Amniotic epithelial cell (primary cell): ENCODE results near the gene C1QTNF12.

Source experiments
- DNase-seq: peaks from one replicate; pipeline ENCODE4 v3.0.0-alpha.2; 2010; ENCODE audit warnings: low read depth

Gene C1QTNF12

GRCh38 chr1:1240822-1241587 is 5.5 kb downstream of the C1QTNF12 start:
- DNase-seq, result peak; percentile 21

DNA sequence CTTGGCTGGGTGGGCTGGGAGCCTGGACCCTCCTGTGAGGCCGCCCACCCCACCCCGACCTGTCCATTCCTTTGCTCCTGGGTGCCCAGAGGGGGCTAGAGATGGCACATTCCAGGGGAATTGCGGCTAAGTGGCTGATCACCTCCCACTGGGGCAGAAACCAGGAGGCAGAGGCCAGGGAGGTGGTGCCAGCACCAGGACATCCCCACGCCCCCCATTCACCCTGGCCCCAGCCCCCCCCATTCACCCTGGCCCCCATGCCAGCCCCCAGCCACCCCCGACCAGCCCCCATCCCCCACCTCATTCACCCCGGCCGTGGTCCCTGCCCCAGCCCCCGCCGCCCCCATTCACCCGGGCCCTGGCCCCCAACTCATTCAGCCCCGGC is 6.2 kb downstream of the C1QTNF12 start:
- no peak for DNase-seq

DNA sequence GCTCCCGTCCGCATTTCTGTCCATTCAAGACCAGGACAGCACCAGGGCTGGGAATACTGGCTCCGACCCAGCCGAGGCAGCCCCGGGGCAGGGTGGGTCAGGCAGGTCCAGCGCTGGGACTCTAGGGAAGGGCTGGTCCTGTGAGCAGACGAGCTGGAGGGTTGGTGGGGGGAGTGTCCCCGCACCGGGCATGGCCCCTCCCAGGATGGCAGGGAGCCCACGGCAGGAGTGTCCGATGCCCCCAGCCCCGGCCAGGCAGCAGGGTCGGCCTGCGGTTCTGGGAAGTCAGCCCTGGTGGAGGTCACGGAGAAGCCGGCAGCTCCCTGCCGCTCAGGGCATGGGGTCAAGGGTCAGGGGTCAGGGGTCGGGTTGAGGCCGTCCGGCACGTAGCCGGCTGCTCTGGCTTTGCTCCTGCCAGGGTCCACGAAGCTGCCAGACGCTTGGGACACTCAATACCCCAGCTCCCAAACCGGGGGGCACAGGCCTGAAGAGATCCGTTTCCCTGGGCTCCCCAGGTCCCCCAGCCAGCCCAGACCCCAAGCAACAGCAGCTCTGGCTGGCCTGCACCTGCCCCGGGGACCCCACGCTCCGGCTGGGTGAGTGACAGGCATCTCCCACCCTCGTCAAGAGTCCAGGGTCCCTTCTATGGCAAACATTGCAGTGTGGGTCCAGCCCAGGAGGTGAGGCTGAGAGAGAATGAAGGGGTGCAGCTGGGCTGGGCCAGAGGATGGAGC is 6.7 kb downstream of the C1QTNF12 start:
- no peak for DNase-seq

- DNase-seq, result no peak
These were observed 7.3 kb downstream of the C1QTNF12 start for GRCh38 chr1:1239227-1239613.

GRCh38 chr1:1238702-1239178 is 7.8 kb downstream of the C1QTNF12 start:
- no peak for DNase-seq

GRCh38 chr1:1237874-1238701 is 8.4 kb downstream of the C1QTNF12 start:
- no peak for DNase-seq

- no peak for DNase-seq
These were observed 9.3 kb downstream of the C1QTNF12 start for GRCh38 chr1:1236945-1237873.

DNA sequence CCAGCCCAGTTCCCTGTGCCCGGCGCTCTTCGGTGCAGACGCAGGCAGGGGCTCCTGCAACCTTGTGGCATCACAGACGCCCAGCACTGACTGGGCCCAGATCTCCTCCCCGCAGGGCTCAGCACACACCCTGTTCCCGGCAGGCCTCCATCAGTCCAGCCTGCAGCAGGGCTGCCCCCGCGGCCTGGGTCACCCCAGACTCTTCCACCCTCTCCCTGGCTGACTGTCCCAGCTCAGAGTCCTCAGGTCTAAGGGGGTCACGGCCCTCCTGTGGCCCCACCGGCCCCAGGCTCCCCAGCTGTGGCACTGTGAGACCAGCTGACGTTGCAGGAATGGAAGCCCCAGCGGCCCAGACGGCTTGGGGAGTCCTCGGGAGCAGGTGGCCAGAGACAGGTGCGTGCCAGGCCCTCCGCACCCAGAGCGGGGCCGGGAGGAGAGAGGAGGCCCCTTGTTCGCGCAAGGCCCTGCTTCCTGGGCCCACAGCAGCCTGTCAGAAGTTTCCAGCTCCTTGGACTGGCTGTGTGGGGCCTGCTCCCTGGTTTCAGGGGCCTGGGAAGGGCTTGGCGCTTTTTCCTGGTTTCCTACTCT is 10.3 kb downstream of the C1QTNF12 start:
- no peak for DNase-seq

DNA sequence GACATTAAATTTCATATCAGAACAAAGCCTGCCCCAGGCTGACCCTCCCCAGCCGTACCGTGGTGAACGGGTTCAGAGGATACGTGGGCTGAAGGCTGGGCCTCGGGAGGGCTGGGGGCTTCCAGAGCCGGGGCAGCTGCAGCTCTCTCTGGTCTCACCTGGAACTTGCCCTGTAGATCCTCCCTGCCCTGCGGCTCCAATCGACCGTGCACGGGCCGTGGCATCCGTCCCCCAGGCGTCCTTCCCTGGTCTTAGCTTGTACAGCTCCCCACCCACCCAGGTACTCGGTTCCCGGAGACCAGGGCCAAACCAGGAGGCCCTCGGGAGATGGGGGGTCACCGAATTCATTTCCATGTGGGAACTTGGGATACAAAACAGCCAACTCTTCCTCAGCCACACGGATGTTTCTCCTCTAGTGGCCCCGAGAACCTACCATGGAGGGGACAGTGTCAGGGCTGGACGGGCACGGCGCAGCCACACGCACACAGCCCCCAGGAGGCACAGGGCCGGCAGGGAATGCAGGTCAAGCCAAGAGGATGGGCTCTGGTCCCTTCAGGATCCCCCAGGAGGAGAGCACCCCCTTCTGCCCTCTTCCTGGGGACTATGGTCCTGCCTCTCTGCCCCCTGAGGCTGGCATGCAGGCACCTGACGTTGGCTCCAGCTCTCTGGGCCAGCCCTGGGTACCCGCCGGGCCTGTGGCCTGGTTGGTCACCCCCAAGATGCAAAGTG is 11.3 kb downstream of the C1QTNF12 start:
- no peak for DNase-seq

DNA sequence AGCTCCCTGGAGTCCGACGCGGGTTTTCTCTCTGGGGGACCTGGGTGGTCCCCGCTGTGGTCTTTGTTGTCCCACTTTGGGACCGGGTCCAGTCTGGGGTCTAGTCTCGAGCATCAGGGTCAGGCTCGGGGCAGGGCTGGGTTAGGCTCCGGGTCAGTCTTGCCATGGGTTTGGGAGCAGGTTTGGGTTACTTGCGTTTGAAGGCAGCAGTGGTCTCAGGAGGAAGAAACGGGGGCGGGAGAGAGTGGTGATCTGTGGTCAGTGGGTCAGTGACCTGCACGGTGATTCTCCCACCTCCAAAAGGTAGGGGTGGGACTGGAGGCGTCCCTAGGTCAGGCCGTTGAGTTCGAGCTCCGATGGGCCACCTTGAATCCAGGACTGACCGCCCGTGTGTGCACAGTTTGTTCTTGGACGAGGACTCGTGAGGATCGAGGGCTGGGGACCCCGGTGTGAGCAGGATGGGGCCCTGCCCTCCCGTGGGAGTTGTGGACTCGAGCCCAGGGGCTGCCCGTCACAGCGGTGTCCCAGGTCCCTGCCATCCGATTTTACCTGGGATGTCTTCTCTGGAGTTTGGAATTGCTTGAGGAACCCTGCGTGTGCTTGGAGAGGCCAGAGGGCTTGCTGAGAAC is 12.2 kb downstream of the C1QTNF12 start:
- no peak for DNase-seq

GRCh38 chr1:1233567-1233892 is 13.0 kb downstream of the C1QTNF12 start:
- DNase-seq, result no peak

GRCh38 chr1:1232796-1233566 is 13.5 kb downstream of the C1QTNF12 start:
- DNase-seq, result no peak

DNA sequence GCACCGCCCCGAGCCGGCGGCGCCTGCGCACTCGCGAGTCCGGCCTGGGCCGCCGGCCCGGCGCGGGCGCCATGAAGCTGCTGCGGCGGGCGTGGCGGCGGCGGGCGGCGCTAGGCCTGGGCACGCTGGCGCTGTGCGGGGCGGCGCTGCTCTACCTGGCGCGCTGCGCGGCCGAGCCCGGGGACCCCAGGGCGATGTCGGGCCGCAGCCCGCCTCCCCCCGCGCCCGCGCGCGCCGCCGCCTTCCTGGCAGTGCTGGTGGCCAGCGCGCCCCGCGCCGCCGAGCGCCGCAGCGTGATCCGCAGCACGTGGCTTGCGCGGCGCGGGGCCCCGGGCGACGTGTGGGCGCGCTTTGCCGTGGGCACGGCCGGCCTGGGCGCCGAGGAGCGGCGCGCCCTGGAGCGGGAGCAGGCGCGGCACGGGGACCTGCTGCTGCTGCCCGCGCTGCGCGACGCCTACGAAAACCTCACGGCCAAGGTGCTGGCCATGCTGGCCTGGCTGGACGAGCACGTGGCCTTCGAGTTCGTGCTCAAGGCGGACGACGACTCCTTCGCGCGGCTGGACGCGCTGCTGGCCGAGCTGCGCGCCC is 14.2 kb downstream of the C1QTNF12 start, which contains the start of gene B3GALT6:
Gene B3GALT6 (plus strand): TSS at position 30 of the 588 bp plus-strand sequence. CDS start 42 bp downstream, at position 72.
- no peak for DNase-seq

DNA sequence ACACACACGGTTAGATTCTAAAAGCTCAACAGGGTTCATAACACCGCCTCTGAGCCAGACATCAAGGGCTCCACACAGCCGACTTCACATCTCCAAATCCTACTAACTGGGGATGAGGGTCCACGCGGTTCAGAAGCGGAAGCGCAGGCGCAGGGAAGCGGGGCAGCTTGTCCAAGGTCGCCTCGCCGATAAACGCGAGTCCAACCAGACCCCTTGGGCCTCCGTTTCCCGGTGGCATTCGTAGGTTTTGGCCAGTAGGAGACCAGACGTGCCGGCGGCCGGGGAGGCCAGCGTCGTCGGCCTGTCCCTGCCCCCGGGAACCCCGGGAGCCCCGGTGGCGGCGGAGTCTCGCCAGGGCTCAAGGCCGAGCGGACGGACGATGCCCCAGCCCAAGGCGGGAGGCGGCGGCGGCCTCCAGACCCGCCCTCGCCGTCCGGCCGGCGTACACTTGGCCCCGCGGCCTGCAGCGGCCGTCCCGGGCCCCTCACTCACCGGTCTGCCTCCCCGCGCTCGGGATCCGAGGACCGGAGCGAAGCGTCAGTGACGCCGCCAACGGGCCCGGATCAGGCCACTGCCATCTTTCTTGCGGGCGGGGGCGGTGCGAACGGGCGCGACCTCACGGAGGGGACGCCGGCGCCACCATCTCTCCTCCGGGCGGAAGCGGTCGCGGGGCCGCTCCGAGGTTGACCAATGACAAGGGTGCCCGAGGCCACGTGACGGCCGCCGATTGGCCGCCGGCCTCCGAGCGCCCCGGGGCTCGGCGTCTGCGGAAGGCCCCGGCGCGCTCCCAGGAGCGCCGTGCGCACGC is 14.9 kb downstream of the C1QTNF12 start, which contains the start of gene SDF4:
Gene SDF4 (minus strand): TSS at position 602 of the 808 bp plus-strand sequence. CDS start 3,229 bp downstream, outside the sequence.
- DNase-seq, result peak; percentile 94

GRCh38 chr1:1230656-1231399 is 15.7 kb downstream of the C1QTNF12 start:
- DNase-seq, result peak; percentile 66

GRCh38 chr1:1229770-1230169 is 16.8 kb downstream of the C1QTNF12 start:
- no peak for DNase-seq
